IPS DF 4.7 (cell line): ENCODE results near the gene PRSS53.
"Not testable (repeated sequence)": the region's sequence is repeated elsewhere in the genome, so short reads cannot be mapped to it uniquely, and the experiment has no call there.

Experiments
- DNase-seq: peaks from one replicate; pipeline ENCODE4 v3.0.0-alpha.2; 2013; ENCODE audit warnings: low spot score; ENCODE audit errors: extremely low read depth

PRSS53 gene

DNA sequence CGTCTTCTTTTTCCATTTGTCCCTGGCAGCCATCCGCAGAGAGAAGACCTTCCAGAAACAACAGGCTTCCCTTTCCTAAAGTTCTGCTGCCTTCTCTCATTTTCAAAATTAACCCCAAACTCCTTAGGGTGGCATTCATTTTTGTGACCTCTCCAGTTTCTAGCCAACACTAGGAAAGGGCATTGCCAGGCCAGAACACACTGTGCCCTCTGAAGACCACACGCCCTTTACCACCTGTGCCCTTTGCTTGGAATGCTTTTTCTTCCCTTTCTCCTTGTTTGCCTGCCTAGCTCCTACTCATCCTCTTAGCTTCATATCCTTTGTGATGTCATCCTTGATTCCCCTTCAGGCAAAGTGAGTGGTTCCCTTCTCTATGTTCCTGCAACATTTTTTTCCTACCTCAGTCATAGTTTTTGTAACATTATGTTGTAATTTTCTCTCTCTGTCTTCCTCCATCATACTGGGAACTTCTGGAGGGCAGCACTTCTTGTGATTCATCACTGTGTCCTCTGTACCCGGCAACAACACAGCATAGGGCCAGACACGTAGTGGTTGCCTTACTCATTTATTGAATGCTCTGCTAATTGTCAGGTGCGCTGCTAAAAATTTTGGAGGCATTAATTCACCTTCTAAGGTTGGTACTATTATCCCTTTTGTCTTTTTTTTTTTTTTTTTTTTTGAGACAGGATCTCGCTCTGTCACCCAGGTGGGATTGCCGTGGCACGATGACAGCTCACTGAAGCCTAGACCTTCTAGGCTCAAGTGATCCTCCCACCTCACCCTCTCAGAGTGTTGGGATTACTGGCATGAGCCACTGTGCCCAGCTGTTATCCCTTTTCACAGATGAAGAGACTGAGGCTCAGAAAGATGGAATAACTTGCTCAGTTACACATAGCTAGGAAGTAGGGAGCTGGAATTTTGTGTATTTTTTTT is 29.7 kb upstream of the PRSS53 start:
- DNase-seq: no peak

DNA sequence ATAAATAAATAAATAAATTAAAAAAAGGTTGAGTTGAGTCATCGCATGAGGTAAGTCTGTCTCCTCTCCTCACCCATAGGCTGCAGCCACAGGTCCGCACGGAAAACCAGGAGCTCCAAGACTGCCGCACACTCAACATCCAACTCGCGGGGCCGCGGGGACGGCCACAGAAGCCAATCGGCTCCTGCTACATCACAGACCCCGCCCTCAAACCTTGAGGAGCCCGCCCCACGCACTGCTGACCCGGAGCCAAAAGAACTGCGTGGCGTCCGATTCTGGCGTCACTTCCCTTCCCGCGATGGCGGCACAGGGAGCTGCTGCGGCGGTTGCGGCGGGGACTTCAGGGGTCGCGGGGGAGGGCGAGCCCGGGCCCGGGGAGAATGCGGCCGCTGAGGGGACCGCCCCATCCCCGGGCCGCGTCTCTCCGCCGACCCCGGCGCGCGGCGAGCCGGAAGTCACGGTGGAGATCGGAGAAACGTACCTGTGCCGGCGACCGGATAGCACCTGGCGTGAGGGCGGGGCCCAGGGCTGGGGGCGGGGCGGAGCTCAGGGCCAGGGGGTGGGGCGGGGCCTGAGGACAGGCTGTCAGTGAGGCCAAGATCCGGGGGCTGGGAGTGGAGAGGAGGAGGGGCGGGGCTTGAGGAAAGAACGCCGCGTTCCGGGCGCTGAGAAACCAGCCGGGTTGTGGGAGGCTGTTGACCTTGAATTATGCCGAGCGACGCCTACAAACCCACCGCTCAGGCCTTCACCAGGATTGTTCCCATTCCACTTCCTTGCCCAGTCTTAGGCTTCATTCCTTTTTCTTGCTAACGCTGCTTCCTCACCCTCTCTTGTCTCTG is 28.9 kb upstream of the PRSS53 start, which contains the start of gene KAT8:
Gene KAT8, plus strand, starts transcription at position 281 of the 839 bp plus-strand sequence. Its CDS starts 18 bp downstream, at position 299.
- no peak for DNase-seq

DNA sequence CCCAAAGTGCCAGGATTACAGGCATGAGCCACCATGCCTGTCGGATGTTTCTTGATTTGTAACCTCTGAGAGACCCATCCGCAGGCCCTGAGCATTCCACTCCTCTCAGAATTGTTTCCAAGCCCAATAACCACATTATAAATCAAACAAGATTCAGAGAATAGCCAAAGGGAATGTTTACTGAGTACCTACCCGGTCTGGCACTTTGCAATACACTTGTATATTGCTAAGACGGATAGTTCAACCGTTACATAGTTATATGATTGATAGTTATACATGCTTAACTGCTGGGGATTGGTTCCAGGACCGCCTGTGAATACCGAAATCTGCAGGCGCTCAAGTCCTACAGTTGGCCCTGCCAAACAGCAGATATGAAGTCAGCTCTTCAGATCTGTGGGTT is 25.7 kb upstream of the PRSS53 start:
- no peak for DNase-seq

DNA sequence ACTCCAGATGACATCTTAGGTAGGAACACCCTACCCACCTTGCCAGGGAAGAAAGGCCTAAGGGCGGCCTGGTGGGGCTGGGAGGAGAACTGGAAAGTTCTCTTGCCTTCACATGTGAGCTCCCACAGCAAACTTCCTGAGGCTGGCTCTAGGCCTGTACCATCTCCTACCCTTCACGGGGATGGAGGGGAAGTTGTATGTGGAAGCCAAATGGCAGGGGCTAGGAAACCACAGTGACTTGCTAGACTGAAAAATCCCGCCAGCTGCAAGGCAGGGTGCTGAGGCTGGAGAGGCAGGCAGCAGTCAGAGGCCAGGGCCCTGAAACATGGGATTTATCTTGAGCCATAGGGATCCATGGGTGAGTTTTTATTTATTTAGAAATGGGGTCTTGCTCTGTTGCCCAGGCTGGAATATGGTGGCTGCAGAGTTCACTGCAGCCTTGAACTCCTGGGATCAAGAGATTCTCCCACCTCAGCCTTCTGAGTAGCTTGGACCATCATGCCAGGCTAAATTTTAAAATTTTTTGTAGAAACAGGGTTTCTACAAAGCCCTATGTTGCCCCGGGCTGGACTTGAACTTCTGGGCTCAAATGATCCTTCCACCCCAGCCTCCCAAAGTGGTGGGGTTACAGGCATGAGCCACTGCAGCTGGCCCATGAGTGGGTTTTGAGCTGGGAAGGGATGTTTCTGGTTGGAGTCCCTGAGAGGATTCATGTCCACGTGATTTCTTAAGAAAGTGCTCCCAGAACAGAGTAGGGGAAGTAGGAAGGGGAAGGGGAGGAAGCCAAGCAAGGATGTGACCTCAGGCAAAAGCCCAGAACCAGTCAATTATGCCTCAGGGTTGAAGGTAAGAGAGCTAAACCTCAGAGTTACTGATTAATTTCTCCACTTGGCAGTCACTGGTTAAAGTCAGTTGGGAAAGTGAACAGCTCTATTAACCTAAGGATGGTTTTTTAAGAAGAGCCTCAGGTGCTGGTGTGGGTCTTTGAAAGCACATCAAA is 24.7 kb upstream of the PRSS53 start:
- no peak for DNase-seq

DNA sequence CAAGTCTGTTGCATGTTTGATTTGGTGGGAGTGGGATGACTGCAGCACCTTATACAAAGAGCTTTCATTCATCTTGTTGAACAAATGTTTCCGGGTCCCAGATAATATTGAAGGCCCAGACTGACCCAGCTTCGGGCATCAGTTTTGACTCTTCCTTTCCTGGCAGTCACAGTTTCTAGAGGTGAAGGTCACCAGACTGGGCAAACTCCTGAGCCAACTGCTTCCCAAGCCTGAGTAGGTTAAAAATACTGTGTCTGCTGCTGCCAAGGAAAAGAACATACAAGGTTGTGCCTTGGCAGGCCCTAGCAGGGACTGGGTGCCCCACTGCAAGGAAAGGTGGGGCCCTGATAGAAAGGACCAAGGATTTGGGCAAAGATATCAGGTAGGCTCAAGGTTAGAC is 24.0 kb upstream of the PRSS53 start:
- DNase-seq: no peak

DNA sequence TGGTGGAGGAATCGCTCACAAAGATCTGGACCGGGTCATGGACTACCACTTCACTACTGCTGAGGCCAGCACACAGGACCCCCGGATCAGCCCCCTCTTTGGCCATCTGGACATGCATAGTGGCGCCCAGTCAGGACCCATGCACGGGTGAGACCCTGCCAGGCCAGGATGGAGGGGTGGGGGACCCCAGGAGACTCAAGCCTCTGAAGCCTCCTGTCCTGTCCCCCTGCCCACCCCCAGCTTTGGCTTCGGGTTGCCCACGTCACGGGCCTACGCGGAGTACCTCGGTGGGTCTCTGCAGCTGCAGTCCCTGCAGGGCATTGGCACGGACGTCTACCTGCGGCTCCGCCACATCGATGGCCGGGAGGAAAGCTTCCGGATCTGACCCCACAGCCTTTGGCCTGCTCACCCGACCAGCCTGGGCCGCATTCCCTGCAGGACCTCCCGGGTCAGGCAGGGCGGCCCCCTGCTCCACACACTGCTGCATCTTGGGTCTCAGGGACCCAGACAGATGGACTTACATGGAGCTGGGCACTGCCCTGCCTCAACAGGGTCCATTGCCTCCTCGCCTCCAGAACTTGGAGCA is 23.2 kb upstream of the PRSS53 start:
- no peak for DNase-seq

DNA sequence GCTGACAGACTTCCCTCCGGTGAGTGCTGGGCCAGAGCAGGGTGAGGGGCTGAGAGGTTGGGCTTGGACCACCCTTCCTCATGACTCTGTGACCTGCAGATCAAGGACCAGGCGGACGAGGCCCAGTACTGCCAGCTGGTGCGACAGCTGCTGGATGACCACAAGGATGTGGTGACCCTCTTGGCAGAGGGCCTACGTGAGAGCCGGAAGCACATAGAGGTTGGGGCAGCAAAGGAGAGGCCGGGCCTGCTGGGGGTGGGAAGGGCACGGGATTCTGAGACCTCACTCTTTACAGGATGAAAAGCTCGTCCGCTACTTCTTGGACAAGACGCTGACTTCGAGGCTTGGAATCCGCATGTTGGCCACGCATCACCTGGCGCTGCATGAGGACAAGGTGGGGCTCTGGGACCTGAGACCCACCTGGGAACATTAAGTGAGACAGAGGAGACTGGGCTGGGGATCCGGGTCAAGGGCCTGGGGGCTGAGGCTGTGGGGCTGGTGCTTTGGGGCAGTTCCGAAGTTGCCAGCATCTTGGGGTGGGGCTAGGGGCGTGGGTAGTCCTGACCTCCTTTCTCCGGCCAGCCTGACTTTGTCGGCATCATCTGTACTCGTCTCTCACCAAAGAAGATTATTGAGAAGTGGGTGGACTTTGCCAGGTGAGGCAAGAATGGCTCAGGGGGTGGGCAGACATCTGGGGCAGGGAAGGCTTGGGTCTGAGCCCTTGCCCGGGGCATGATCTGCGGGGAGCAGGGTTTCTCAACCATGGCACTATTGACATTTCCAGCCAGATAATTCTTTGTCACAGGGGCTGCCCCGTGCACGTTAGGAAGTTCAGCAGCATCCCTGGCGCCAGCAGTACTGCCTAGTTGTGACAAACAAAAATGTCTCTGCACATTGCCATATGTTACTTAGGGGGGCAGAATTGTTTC is 21.6 kb upstream of the PRSS53 start:
- DNase-seq: no peak

DNA sequence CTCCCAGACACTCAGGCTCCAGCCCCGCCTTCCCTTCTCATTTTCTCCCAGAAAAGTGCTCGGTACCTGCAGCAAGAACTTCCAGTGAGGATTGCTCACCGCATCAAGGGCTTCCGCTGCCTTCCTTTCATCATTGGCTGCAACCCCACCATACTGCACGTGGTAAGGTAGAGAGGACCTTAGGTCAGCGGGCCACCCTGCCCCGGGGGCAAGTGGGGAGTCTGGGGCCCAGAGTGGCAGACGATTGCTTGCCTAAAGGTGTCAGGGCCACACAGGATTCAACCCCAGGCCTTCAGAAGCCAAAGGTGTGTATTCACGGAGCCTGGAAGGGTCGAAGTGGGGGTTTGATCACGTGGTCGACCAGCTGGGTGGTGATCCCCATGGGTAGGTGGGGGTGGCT is 20.9 kb upstream of the PRSS53 start:
- DNase-seq: no peak

DNA sequence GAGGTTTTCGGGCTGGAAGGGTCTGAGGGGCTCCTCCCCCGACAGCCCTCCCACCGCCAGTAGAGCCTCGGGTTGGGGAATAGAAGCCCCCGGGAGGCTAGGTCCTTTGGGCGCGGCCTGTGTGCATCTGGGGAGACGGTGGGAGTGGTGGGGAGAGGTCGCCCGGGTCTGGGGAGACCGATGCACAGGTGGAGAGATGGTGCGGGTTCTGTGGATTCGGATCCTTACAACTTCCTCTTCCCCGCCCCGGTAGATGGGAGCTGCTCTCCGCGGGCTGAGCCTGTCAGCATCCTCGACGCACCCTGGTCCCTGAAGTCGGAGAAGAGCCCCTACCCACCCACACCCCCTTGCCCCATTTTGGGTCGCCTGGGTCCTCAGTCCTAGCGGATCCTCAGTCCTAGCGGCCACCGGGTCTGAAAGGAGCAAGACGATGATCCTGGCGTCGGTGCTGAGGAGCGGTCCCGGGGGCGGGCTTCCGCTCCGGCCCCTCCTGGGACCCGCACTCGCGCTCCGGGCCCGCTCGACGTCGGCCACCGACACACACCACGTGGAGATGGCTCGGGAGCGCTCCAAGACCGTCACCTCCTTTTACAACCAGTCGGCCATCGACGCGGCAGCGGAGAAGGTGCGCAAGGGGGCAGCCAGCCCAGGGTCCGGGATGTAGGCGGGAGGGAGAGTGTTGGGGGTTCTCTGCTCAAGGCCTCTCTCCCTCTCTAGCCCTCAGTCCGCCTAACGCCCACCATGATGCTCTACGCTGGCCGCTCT is 20.2 kb upstream of the PRSS53 start:
- no peak for DNase-seq

DNA sequence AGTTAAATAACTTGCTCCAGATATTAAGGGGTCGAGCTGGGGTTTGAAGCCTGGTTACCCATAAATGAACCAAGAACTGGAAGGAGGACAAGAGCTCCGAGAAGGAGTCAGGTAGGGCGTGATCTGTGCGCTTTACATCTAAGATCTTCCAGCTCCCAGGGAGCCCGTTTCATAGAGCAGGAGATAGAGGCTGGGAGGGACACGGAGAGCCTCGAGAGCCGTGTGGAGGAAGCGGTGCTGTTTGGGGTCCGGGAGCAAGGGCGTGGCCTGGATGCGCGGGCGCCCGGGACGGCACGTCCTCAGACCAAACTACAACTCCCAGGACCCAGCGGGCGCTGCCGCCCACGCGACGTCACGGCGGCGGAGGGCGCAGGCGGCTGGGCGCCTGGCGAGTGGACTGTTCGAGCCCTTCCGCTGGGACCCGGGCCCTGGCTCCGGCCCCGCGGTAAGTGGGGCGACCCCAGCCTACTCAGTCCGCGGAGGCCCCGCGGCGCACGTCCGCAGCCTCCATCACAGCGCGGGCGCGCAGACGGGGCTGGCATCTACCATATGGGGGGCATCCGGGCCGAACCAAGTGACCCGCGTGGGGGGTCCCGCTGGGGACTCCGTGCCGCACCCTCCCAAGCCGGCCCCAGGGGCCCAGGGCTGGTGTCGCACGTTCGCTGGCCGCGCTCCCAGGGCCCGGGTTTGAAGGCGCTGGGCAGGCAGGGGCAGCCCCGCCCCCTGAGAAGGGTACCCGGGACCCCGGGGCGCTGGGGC is 19.5 kb upstream of the PRSS53 start, which contains the start of gene BCKDK:
Gene BCKDK, plus strand, starts transcription at position 352 of the 759 bp plus-strand sequence. CDS start 838 bp downstream, outside the sequence.
- no peak for DNase-seq

DNA sequence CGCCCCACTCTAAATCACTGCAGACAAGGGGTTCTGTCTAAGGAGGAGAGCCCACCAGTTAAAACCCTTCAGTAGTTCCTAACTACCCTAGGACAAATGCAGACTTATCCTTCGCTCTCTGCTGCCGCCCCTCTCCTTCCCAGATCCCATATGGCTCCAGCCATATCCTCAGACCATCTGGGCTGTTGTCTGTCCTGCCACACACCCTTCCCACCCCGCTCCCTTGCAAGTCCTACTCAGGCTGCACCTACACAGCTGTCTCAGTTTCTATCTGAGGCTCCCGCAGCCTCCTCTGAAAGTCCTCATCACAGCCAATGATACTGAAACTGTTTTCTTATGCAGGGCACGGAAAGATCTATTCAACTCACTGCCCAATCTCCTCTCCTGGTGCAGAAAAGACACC is 18.7 kb upstream of the PRSS53 start:
- DNase-seq: no peak

DNA sequence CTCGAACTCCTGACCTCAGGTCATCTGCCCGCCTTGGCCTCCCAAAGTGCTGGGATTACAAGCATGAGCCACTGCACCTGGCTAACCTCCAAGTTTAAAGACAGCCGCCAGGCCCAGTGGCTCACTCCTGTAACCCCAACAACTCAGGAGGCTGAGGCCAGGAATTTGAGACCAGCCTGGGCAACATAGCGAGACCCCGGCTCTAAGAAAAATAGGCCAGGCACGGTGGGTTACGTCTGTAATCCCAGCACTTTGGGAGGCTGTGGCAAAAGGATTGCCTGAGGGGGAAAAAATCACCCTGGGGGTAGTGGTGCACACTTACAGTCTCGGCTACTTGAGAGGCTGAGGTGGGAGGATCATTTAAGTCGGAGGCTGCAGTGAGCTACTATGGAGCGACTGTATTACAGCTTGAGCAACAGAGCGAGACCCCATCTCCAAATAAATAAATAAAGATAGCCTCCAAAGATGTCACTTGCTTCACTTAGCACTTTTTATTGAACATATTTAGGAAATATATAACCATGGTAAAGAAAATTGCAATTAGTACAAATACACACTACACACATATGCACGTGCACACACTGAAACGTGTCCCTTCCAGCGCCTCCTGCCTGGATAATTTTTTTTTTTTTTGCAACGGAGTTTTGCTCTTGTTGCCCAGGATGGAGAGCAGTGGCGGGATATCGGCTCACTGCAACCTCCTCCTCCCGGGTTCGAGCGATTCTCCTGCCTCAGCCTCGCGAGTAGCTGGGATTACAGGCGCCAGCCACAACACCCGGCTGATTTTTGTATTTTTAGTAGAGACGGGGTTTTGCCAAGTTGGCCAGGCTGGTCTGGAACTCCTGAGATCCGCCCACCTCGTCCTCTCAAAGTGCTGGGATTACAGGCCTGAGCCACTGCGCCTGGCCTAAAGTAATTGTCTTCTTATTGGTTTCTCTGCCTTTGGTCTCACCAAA is 18.0 kb upstream of the PRSS53 start:
- DNase-seq: no peak

DNA sequence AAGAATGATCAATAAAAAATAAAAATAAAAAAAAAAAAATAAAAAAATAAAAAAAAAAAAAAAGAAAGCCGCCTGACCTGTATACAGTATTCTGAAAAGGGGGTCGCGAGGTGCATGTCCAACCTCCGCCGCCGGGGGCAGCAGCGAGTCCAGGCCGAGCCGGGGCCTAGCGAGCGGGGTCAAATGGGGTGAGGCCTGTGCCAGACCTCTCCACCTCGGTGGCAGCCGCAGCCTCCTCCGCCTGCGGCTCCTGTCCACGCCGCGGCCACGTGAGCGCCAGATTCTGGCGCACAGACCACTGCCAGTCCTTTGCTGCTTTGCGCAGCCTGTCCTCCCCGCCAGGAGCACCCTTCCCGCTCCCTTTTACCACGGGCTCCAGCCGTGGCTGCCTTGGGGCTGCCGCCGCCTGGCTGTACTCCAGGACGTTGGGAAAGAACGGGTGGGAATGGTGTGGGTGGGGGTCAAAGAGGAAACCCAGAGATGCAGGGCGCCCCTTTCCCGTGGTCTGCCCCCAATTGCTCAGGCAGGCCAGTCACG is 17.0 kb upstream of the PRSS53 start:
- DNase-seq: no peak

DNA sequence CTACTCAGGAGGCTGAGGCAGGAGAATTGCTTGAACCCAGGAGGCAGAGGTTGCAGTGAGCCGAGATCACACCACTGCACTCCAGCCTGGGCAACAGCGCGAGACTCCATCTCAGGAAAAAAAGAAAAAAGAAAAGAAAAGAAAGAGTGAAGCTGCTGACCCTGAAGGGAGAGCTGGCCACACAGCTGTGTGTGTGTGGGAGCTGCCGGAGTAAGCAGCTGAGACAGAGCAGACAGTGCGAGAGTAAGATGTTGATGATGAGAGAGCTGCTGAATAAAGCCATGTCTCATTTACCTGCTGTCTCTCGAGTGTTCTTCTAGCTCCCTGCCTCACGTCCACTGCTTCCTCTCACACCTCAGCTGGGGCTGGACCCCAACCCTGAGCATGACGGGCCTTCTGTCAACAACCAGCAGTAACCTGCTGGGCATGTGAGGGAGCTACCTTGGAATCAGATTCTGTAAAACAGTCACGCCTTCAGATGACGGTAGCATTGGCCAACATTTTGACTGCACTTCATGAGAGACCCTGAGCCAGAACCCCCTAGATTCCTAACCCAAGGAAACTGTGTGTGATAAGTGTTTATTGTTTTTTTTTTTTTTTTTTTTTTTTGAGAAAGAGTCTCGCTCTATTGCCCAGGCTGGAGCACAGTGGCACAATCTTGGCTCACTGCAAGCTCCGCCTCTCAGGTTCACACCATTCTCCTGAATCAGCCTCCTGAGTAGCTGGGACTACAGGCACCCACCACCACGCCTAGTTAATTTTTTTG is 12.3 kb upstream of the PRSS53 start:
- not testable (repeated sequence) for DNase-seq

DNA sequence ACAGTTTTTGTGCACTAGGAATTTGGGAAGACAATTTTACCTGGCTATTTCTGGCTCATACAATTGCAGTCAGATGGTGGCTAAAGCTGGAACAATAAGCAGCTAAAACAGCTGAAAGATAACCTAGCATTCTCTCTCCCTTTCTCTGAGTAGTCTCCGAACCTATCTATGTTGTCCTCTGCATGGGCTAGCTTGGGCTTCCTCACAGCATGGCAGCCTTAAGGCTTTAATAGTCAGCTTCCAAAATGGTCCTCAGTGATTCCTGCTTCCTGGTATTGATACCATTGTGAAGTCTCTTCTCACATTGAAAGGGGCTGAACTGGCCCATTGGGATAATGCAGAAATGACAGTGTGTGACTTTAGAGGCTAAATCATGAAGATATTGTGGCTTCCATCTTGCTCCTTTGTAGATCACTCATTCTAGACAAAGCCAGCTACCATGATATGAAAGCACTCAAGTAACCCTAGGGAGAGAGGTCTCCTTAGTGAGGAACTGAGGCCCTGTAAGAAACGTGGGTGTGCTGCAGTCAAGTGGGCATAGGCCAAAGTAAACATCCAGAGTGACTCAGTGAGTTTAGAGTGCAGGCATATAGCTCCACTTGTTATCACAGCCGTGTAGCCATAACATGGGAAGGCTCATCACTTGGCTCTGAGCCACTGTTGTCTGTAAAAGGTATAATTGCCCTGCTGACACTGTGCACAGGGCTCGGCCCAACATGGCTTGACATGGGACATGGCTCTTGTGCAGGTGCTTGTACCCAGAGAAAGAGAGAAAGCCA is 11.3 kb upstream of the PRSS53 start:
- no peak for DNase-seq
